ENCODE results near the gene ATP5PD. TPM values are rescaled to one million over a fixed set of nuclear protein-coding genes. Genes with fewer than 3 reads are reported as not detected.

Gene ATP5PD
- total and polyA plus RNA-seq, 2 of the 13 experiments (the other 11 are each of a cell fraction or from before 2014, with no cell fraction given), result 158 to 428 TPM

DNA sequence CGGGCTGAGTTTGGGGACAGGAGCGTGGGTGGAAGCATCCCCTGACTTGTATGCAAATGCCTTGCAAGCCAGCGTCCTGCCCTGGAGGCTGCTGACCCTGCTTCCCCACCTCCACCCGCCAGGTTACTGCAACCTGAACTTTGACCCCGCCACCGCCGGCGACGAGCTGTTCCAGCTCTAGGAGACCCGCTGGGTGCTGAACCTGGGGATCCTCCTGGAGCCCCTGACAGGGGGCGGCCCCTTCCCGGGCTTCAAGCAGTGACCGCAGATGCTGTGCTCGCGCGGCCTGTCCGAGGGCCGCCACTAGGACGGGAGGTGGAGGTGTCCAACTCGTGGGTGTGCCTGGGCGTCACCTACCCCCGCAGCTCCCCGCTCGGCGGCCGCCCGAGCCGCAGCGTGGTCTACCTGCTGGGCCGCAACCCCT lies 30.3 kb upstream of the ATP5PD start (continued):
- TF ChIP-seq THAP7 (CRISPR knock-in tag; IDR thresholded peaks at IDR 0.05) (no peak), ZNF576 (CRISPR knock-in tag; IDR thresholded peaks at IDR 0.05) (no peak), CREBL2 (CRISPR knock-in tag; IDR thresholded peaks at IDR 0.05; ENCODE audit: borderline replicate concordance) (no peak), ZNF740 (CRISPR knock-in tag; IDR thresholded peaks at IDR 0.05) (no peak), ZBTB8A (CRISPR knock-in tag; IDR thresholded peaks at IDR 0.05; ENCODE audit: borderline replicate concordance, low read depth) (no peak), SP2 (CRISPR knock-in tag; IDR thresholded peaks at IDR 0.05) (no peak), ZNF3 (CRISPR knock-in tag; IDR thresholded peaks at IDR 0.05) (no peak), MED1 (CRISPR knock-in tag; IDR thresholded peaks at IDR 0.05) (peak; percentile 69; the same call in 1 of the 2 replicates), ZBTB21 (CRISPR knock-in tag; IDR thresholded peaks at IDR 0.05) (no peak), ZNF232 (CRISPR knock-in tag; IDR thresholded peaks at IDR 0.05; ENCODE audit: borderline replicate concordance) (no peak), ZNF75D (CRISPR knock-in tag; IDR thresholded peaks at IDR 0.05; ENCODE audit: borderline replicate concordance) (no peak), ZNF451 (CRISPR knock-in tag; IDR thresholded peaks at IDR 0.05) (no peak; the same call in 1 of the 2 replicates), THRA (CRISPR knock-in tag; IDR thresholded peaks at IDR 0.05; ENCODE audit: borderline replicate concordance) (peak; percentile 21), SP5 (CRISPR knock-in tag; IDR thresholded peaks at IDR 0.05; ENCODE audit: borderline replicate concordance, low read depth) (peak; percentile 61; the same call in 1 of the 2 replicates), PHF21A (CRISPR knock-in tag; IDR thresholded peaks at IDR 0.05) (0 out of 2 replicates have a peak, but pooled peaks have one; percentile 64), GLMP (CRISPR knock-in tag; IDR thresholded peaks at IDR 0.05; ENCODE audit: borderline replicate concordance) (no peak), HDAC6 (IDR thresholded peaks at IDR 0.05; ENCODE audit: low read depth, low read length) (no peak), ZKSCAN1 (IDR thresholded peaks at IDR 0.05; ENCODE audit: low read length) (no peak), ZFP1 (CRISPR knock-in tag; IDR thresholded peaks at IDR 0.05) (no peak; the same call in 1 of the 2 replicates), RNF2 (conservative IDR thresholded peaks at IDR 0.05; ENCODE audit: low read depth) (no peak), ZNF264 (CRISPR knock-in tag; IDR thresholded peaks at IDR 0.05) (peak; percentile 36; the same call in 1 of the 2 replicates), PHF20 (CRISPR knock-in tag; IDR thresholded peaks at IDR 0.05) (no peak), PITX1 (CRISPR knock-in tag; IDR thresholded peaks at IDR 0.05) (peak; percentile 39; the same call in 1 of the 2 replicates), NFE2 (CRISPR knock-in tag; IDR thresholded peaks at IDR 0.05) (no peak), ZFP82 (CRISPR knock-in tag; IDR thresholded peaks at IDR 0.05; ENCODE audit: borderline replicate concordance) (no peak), TBX2 (CRISPR knock-in tag; IDR thresholded peaks at IDR 0.05; ENCODE audit: borderline replicate concordance) (peak; percentile 84)
- TF ChIP-seq, protein P1, sequence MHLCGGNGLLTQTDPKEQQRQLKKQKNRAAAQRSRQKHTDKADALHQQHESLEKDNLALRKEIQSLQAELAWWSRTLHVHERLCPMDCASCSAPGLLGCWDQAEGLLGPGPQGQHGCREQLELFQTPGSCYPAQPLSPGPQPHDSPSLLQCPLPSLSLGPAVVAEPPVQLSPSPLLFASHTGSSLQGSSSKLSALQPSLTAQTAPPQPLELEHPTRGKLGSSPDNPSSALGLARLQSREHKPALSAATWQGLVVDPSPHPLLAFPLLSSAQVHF (CRISPR knock-in tag; IDR thresholded peaks at IDR 0.05), result no peak
- TF ChIP-seq, protein P2, sequence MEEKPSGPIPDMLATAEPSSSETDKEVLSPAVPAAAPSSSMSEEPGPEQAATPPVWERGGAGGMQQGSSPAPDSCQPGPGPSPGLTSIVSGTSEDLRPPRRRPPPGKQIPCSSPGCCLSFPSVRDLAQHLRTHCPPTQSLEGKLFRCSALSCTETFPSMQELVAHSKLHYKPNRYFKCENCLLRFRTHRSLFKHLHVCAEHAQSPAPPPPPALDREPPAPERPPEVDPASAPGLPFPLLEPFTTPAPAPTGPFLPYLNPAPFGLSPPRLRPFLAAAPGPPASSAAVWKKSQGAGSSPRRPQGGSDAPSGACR (CRISPR knock-in tag; IDR thresholded peaks at IDR 0.05), result no peak
